K562 (cell line): ENCODE results near the gene PSD2. TPM values are rescaled to one million over a fixed set of nuclear protein-coding genes. Genes with fewer than 3 reads are reported as not detected.

Experiments used
- ATF4 ChIP-seq: fragments of 450-650 bp; formaldehyde crosslinking; IDR thresholded peaks from 2 replicates; pipeline ENCODE4 v1.4.0; 2022; ENCODE audit warnings: mild to moderate bottlenecking, moderate library complexity
- BRCA1 ChIP-seq, 2 experiments: fragments of 450-650 bp in 1 of 2; sonication (generic) in 1 of 2; formaldehyde crosslinking in 1 of 2; IDR thresholded peaks; 2 replicates each; pipeline versions ENCODE4 v1.5.0 to v1.6.1; 2017 to 2020; ENCODE audit warnings: mild to moderate bottlenecking in 1 of 2, missing genetic modification reagents in 1 of 2
- CCAR2 ChIP-seq: fragments of 200-400 bp; formaldehyde crosslinking; IDR thresholded peaks from 2 replicates; pipeline ENCODE4 v1.6.1; 2017; ENCODE audit warnings: mild to moderate bottlenecking, low read depth, low read length
- CSDE1 ChIP-seq, 2 experiments: fragments of 450-650 bp; IDR thresholded peaks; 2 replicates each; pipeline ENCODE4 v1.6.1; 2016; ENCODE audit warnings: mild to moderate bottlenecking in 1 of 2
- EHMT2 ChIP-seq: fragments of 450-650 bp; IDR thresholded peaks from 2 replicates; pipeline ENCODE4 v1.6.1; 2018; ENCODE audit warnings: antibody characterized with exemption
- ETV1 ChIP-seq: fragments of 450-650 bp; conservative IDR thresholded peaks from 2 replicates; pipeline ENCODE4 v1.6.1; 2016; ENCODE audit warnings: missing genetic modification characterization, control low read depth, low read depth, missing compliant biosample characterization
- POLR2A ChIP-seq: fragments of 450-650 bp; conservative IDR thresholded peaks from 2 replicates; pipeline ENCODE4 v1.6.1; 2016
- PREB ChIP-seq: sonication (generic); formaldehyde crosslinking; IDR thresholded peaks from 2 replicates; pipeline ENCODE4 v1.8.1; 2023; ENCODE audit warnings: mild to moderate bottlenecking, missing genetic modification reagents
- PTBP1 ChIP-seq: fragments of 200-400 bp; formaldehyde crosslinking; IDR thresholded peaks from 2 replicates; pipeline ENCODE4 v1.6.1; 2017; ENCODE audit warnings: low read depth, low read length
- RBM15 ChIP-seq: fragments of 200-400 bp; formaldehyde crosslinking; IDR thresholded peaks from 2 replicates; pipeline ENCODE4 v1.6.1; 2018; ENCODE audit warnings: mild to moderate bottlenecking, low read length, moderate library complexity; ENCODE audit not compliant: insufficient read depth
- SAFB ChIP-seq: fragments of 200-400 bp; formaldehyde crosslinking; IDR thresholded peaks from 2 replicates; pipeline ENCODE4 v1.6.1; 2017; ENCODE audit warnings: low read depth, low read length, borderline replicate concordance
- STAT6 ChIP-seq: sonication (generic); formaldehyde crosslinking; IDR thresholded peaks from 2 replicates; pipeline ENCODE4 v1.8.1; 2023; ENCODE audit warnings: mild to moderate bottlenecking, missing genetic modification reagents
- TBL1XR1 ChIP-seq, 2 experiments: IDR thresholded peaks; 2 replicates each; pipeline ENCODE4 v1.6.1; 2012; ENCODE audit warnings: improper control_type of control experiment in 2 of 2, low read length in 2 of 2, mild to moderate bottlenecking in 1 of 2
- XRCC3 ChIP-seq: fragments of 450-650 bp; IDR thresholded peaks from 2 replicates; pipeline ENCODE4 v1.6.1; 2017; ENCODE audit warnings: mild to moderate bottlenecking, moderate library complexity
- XRCC5 ChIP-seq: fragments of 200-400 bp; formaldehyde crosslinking; IDR thresholded peaks from 2 replicates; pipeline ENCODE4 v1.6.1; 2017; ENCODE audit warnings: low read depth, mild to moderate bottlenecking, low read length
- ZNF133 ChIP-seq: fragments of 250-450 bp; sonication (Bioruptor Pico); IDR thresholded peaks from 2 replicates; pipeline ENCODE4 v1.4.0; 2020; ENCODE audit warnings: mild to moderate bottlenecking
- ZNF431 ChIP-seq: sonication (generic); formaldehyde crosslinking; IDR thresholded peaks from 2 replicates; pipeline ENCODE4 v1.8.0; 2022; ENCODE audit warnings: mild to moderate bottlenecking, missing genetic modification reagents
- ZNF445 ChIP-seq: fragments of 250-450 bp; sonication (Bioruptor Pico); IDR thresholded peaks from 2 replicates; pipeline ENCODE4 v1.4.0; 2020; ENCODE audit warnings: low read depth, mild to moderate bottlenecking, moderate library complexity
- ZNF511 ChIP-seq: sonication (generic); formaldehyde crosslinking; IDR thresholded peaks from 2 replicates; pipeline ENCODE4 v1.8.0; 2022; ENCODE audit warnings: mild to moderate bottlenecking, missing genetic modification reagents
- ZNF551 ChIP-seq: fragments of 250-450 bp; sonication (Bioruptor Pico); IDR thresholded peaks from 2 replicates; pipeline ENCODE4 v1.5.0; 2021; ENCODE audit warnings: mild to moderate bottlenecking, moderate library complexity
- polyA plus RNA-seq, 8 experiments: library from polyadenylated mRNA; depleted of rRNA in 4 of 8; stranded (reverse) in 5 of 8; unstranded in 3 of 8; fragments of >200 nt; fragmentation: Nextera tagmentation in 2 of 8; fragmentation: Illumina TruSeq in 1 of 8; extraction: Ambion mirVana in 2 of 8; extraction: Trizol in 1 of 8; gene quantifications; 2 replicates each; pipeline versions ENCODE4 v1.2.1 to v1.2.3, GENCODE V29; 2011 to 2014; ENCODE audit warnings: inconsistent platforms in 1 of 8, missing spikeins in 1 of 8
- total RNA-seq, 7 experiments: library from RNA; depleted of rRNA in 6 of 7; stranded (reverse); fragments of >200 nt in 6 of 7; fragmentation: Illumina TruSeq in 2 of 7; extraction: Trizol in 2 of 7; gene quantifications; 2 replicates each; pipeline versions ENCODE4 v1.2.1 to v1.2.3, GENCODE V29; 2011 to 2021; ENCODE audit warnings: low replicate concordance in 1 of 7
- TF ChIP-seq, protein P1 (sequence below): fragments of 200-800 bp; sonication (Bioruptor generic); IDR thresholded peaks from 2 replicates; pipeline ENCODE4 v1.6.1; 2017; ENCODE audit warnings: missing genetic modification characterization, missing compliant biosample characterization

PSD2 gene
- total and polyA plus RNA-seq, 9 of the 15 experiments (the other 6 are each of a cell fraction or from before 2014, with no cell fraction given): 0.01 to 0.09 (median 0.04) TPM; not detected in 4

- TF ChIP-seq STAT6 (CRISPR knock-in tag) (no peak), PREB (CRISPR knock-in tag) (no peak), PTBP1 (no peak), XRCC5 (peak; percentile 82; the same call in 1 of the 2 replicates), CCAR2 (no peak), TBL1XR1 (IDR thresholded peaks at IDR 0.05; ENCODE audit: low read length in 2 of 2) (no peak), ZNF445 (no peak), ZNF551 (no peak), CSDE1 (IDR thresholded peaks at IDR 0.05) (no peak), ZNF133 (CRISPR knock-in tag) (no peak), ZNF511 (CRISPR knock-in tag) (peak; percentile 74; the same call in 1 of the 2 replicates), ETV1 (tag) (no peak), SAFB (no peak), EHMT2 (no peak), ZNF431 (CRISPR knock-in tag) (no peak), RBM15 (no peak), XRCC3 (no peak), ATF4 (CRISPR knock-in tag) (0 out of 2 replicates have a peak, but pooled peaks have one; percentile 45), BRCA1 (IDR thresholded peaks at IDR 0.05) (no peak), BRCA1 (CRISPR knock-in tag; IDR thresholded peaks at IDR 0.05) (no peak), POLR2A (no peak)
- TF ChIP-seq, protein P1, sequence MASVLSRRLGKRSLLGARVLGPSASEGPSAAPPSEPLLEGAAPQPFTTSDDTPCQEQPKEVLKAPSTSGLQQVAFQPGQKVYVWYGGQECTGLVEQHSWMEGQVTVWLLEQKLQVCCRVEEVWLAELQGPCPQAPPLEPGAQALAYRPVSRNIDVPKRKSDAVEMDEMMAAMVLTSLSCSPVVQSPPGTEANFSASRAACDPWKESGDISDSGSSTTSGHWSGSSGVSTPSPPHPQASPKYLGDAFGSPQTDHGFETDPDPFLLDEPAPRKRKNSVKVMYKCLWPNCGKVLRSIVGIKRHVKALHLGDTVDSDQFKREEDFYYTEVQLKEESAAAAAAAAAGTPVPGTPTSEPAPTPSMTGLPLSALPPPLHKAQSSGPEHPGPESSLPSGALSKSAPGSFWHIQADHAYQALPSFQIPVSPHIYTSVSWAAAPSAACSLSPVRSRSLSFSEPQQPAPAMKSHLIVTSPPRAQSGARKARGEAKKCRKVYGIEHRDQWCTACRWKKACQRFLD (CRISPR knock-in tag): no peak
Measured at GRCh38 chr5:139765409-139766217, 30.0 kb upstream of the PSD2 start (continued).
